Measurements from ENCODE around the gene ATP2B2.
"Not testable (repeated sequence)": the region's sequence is repeated elsewhere in the genome, so short reads cannot be mapped to it uniquely, and the experiment has no call there.

ATP2B2 gene

DNA sequence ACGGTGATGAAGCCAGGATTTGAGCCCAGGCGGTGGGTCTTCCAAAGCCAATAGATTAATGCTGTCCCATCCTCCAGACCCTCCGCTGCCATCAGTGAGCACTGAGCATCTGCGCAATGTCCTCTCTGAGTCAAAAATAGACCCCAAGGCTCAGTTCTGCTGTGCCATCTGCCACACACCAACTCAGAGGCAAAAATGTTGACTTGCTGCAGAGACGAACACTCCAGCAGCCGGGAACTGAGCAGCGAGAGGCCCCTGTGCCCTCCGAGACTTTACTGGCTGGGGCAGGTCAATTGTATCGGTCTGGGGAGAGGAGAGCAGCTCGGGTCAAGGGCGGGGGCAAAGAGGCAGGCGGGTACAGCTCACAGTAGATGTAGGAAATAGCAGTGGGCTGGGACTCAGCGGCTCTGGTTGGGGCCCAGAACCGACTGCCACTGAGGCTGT, 41.5 kb upstream of the ATP2B2 start:
- Histone ChIP-seq H3K27ac (ENCODE audit: low read depth, low read length) (no peak overlapping the region), H2AFZ (ENCODE audit: insufficient read depth, low read length, poor library complexity) (no peak overlapping the region), H3K36me3 (ENCODE audit: control insufficient read depth in 1 of 2, insufficient read depth in 2 of 2, low read length in 2 of 2) (no peaks in the 10 kb centered on the region), H3K79me2 (ENCODE audit: control insufficient read depth, insufficient read depth, low read length, poor library complexity) (no peaks in the 10 kb centered on the region), H2BK12ac (ENCODE audit: low read length) (no peak overlapping the region), H2BK5ac (ENCODE audit: low read depth, low read length, poor library complexity) (no peak overlapping the region), H3K14ac (ENCODE audit: low read length) (no peak overlapping the region), H3K4ac (ENCODE audit: low read depth, low read length) (no peak overlapping the region), H3K23ac (ENCODE audit: low read length) (no peak overlapping the region), H3K18ac (ENCODE audit: low read length) (no peak overlapping the region), H4K12ac (ENCODE audit: low read depth, low read length) (no peak overlapping the region), H3K4me2 (ENCODE audit: low read length) (no peak overlapping the region), H3K9ac (ENCODE audit: low read length) (no peak overlapping the region), H2BK120ac (ENCODE audit: insufficient read depth, low read length, poor library complexity) (no peak overlapping the region), H3K79me1 (ENCODE audit: low read length) (no peaks in the 10 kb centered on the region), H3K4me1 (ENCODE audit: control insufficient read depth in 1 of 2, insufficient read depth in 2 of 2, low read length in 2 of 2) (no peaks in the 10 kb centered on the region), H3K4me3 (ENCODE audit: low read depth, low read length) (no peak overlapping the region), H3K9me3 (ENCODE audit: insufficient read depth, low read depth, low read length) (no peaks in the 10 kb centered on the region), H4K8ac (ENCODE audit: low read depth, low read length) (no peak overlapping the region), H4K91ac (ENCODE audit: low read depth, low read length) (no peak overlapping the region), H2AK5ac (ENCODE audit: low read length) (no peak overlapping the region), H3K27me3 (ENCODE audit: insufficient read depth, low read length) (no peaks in the 10 kb centered on the region)
- no CpG with 5 or more reads among the region's 14 CpGs for WGBS (ENCODE audit: extremely low coverage, insufficient coverage, insufficient read length)
- DNase-seq = no peak

DNA sequence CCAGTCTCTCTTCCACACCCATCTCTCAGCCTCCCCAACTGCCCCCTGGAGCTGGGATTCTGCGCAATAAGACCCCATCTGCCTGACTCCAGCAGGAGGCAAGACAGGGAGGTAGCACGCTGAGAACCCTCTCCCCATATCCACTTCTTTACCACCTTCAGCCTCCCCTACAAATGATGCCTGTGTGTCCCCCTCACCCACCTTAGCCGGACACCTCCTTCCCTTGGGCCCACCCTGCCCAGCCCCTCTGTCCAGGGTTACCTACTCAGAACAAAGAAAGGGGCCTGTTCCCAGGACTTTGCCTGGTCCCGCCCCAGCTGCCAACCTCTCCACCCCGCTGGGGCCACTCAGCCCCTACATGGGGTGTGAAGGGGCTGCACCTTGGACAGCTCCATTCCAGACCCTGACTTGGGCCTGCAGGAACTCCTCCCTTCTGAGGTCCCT, 40.8 kb upstream of the ATP2B2 start:
- DNase-seq = no peak
- no peak overlapping the region for H2BK5ac ChIP-seq (ENCODE audit: low read depth, low read length, poor library complexity)
- no peak overlapping the region for H2AK5ac ChIP-seq (ENCODE audit: low read length)
- no peak overlapping the region for H3K14ac ChIP-seq (ENCODE audit: low read length)
- H4K91ac ChIP-seq (ENCODE audit: low read depth, low read length) = no peak overlapping the region
- H3K79me1 ChIP-seq (ENCODE audit: low read length) = no peaks in the 10 kb centered on the region
- no peak overlapping the region for H3K4me2 ChIP-seq (ENCODE audit: low read length)
- H3K27ac ChIP-seq (ENCODE audit: low read depth, low read length) = no peak overlapping the region
- no peak overlapping the region for H3K23ac ChIP-seq (ENCODE audit: low read length)
- H3K9ac ChIP-seq (ENCODE audit: low read length) = no peak overlapping the region
- H4K8ac ChIP-seq (ENCODE audit: low read depth, low read length) = no peak overlapping the region
- H2AFZ ChIP-seq (ENCODE audit: insufficient read depth, low read length, poor library complexity) = no peak overlapping the region
- H3K9me3 ChIP-seq (ENCODE audit: insufficient read depth, low read depth, low read length) = no peaks in the 10 kb centered on the region
- no peaks in the 10 kb centered on the region for H3K36me3 ChIP-seq (ENCODE audit: control insufficient read depth in 1 of 2, insufficient read depth in 2 of 2, low read length in 2 of 2)
- no CpG with 5 or more reads among the region's 5 CpGs for WGBS (ENCODE audit: extremely low coverage, insufficient coverage, insufficient read length)
- H4K12ac ChIP-seq (ENCODE audit: low read depth, low read length) = no peak overlapping the region
- no peak overlapping the region for H2BK120ac ChIP-seq (ENCODE audit: insufficient read depth, low read length, poor library complexity)
- no peak overlapping the region for H3K4ac ChIP-seq (ENCODE audit: low read depth, low read length)
- H3K27me3 ChIP-seq (ENCODE audit: insufficient read depth, low read length) = no peaks in the 10 kb centered on the region
- H3K4me3 ChIP-seq (ENCODE audit: low read depth, low read length) = no peak overlapping the region
- H3K4me1 ChIP-seq (ENCODE audit: control insufficient read depth in 1 of 2, insufficient read depth in 2 of 2, low read length in 2 of 2) = no peaks in the 10 kb centered on the region
- no peak overlapping the region for H2BK12ac ChIP-seq (ENCODE audit: low read length)
- no peak overlapping the region for H3K18ac ChIP-seq (ENCODE audit: low read length)
- H3K79me2 ChIP-seq (ENCODE audit: control insufficient read depth, insufficient read depth, low read length, poor library complexity) = no peaks in the 10 kb centered on the region

DNA sequence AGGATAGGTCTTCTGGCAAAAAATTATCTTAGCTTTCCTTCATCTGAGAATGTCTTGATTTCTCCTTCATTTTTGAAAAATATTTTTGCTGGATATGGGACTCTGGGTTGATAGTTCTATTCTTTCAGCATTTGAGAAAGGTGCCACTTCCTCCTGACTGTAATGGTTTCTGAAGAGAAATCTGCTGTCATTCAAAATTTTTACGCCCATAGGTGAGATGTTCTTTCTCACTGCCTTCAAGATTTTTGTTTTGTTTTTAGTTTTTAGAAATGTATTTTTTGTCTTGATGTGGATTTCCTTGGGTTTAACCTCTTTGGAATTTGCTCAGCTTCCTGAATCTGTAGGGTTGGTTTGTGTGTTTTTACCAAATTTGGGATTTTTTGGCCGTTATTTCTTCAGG, 37.1 kb upstream of the ATP2B2 start:
- H3K18ac ChIP-seq (ENCODE audit: low read length) = no peak overlapping the region
- DNase-seq = no peak
- no peak overlapping the region for H2BK12ac ChIP-seq (ENCODE audit: low read length)
- no peaks in the 10 kb centered on the region for H3K79me2 ChIP-seq (ENCODE audit: control insufficient read depth, insufficient read depth, low read length, poor library complexity)
- no peak overlapping the region for H2BK120ac ChIP-seq (ENCODE audit: insufficient read depth, low read length, poor library complexity)
- H3K27ac ChIP-seq (ENCODE audit: low read depth, low read length) = no peak overlapping the region
- no peak overlapping the region for H3K4ac ChIP-seq (ENCODE audit: low read depth, low read length)
- H3K79me1 ChIP-seq (ENCODE audit: low read length) = no peaks in the 10 kb centered on the region
- no peak overlapping the region for H4K8ac ChIP-seq (ENCODE audit: low read depth, low read length)
- no peak overlapping the region for H2AK5ac ChIP-seq (ENCODE audit: low read length)
- H3K4me1 ChIP-seq (ENCODE audit: control insufficient read depth in 1 of 2, insufficient read depth in 2 of 2, low read length in 2 of 2) = no peaks in the 10 kb centered on the region
- no peak overlapping the region for H2AFZ ChIP-seq (ENCODE audit: insufficient read depth, low read length, poor library complexity)
- no peak overlapping the region for H3K4me2 ChIP-seq (ENCODE audit: low read length)
- H3K36me3 ChIP-seq (ENCODE audit: control insufficient read depth in 1 of 2, insufficient read depth in 2 of 2, low read length in 2 of 2) = no peaks in the 10 kb centered on the region
- no peak overlapping the region for H3K23ac ChIP-seq (ENCODE audit: low read length)
- H4K12ac ChIP-seq (ENCODE audit: low read depth, low read length) = no peak overlapping the region
- no peaks in the 10 kb centered on the region for H3K9me3 ChIP-seq (ENCODE audit: insufficient read depth, low read depth, low read length)
- no peak overlapping the region for H3K4me3 ChIP-seq (ENCODE audit: low read depth, low read length)
- H3K14ac ChIP-seq (ENCODE audit: low read length) = no peak overlapping the region
- H2BK5ac ChIP-seq (ENCODE audit: low read depth, low read length, poor library complexity) = no peak overlapping the region
- no peaks in the 10 kb centered on the region for H3K27me3 ChIP-seq (ENCODE audit: insufficient read depth, low read length)
- H3K9ac ChIP-seq (ENCODE audit: low read length) = no peak overlapping the region
- WGBS (ENCODE audit: extremely low coverage, insufficient coverage, insufficient read length) = no CpG with 5 or more reads among the region's 2 CpGs
- no peak overlapping the region for H4K91ac ChIP-seq (ENCODE audit: low read depth, low read length)

GRCh38 chr3:10540347-10540746, 35.0 kb upstream of the ATP2B2 start:
- H2BK5ac ChIP-seq (ENCODE audit: low read depth, low read length, poor library complexity); H4K91ac ChIP-seq (ENCODE audit: low read depth, low read length): not testable (repeated sequence)

More at GRCh38 chr3:10540347-10540746, 35.0 kb upstream of the ATP2B2 start:
- not testable (repeated sequence) for H3K27ac ChIP-seq (ENCODE audit: low read depth, low read length); H4K8ac ChIP-seq (ENCODE audit: low read depth, low read length); H2BK120ac ChIP-seq (ENCODE audit: insufficient read depth, low read length, poor library complexity); H3K9ac ChIP-seq (ENCODE audit: low read length); H3K4me1 ChIP-seq (ENCODE audit: control insufficient read depth in 1 of 2, insufficient read depth in 2 of 2, low read length in 2 of 2); H2AK5ac ChIP-seq (ENCODE audit: low read length); H3K27me3 ChIP-seq (ENCODE audit: insufficient read depth, low read length); H3K4me3 ChIP-seq (ENCODE audit: low read depth, low read length); H2BK12ac ChIP-seq (ENCODE audit: low read length); H3K36me3 ChIP-seq (ENCODE audit: control insufficient read depth in 1 of 2, insufficient read depth in 2 of 2, low read length in 2 of 2); H3K4ac ChIP-seq (ENCODE audit: low read depth, low read length); H3K4me2 ChIP-seq (ENCODE audit: low read length); H3K79me1 ChIP-seq (ENCODE audit: low read length); H3K9me3 ChIP-seq (ENCODE audit: insufficient read depth, low read depth, low read length); H3K79me2 ChIP-seq (ENCODE audit: control insufficient read depth, insufficient read depth, low read length, poor library complexity); H2AFZ ChIP-seq (ENCODE audit: insufficient read depth, low read length, poor library complexity); H3K23ac ChIP-seq (ENCODE audit: low read length); H4K12ac ChIP-seq (ENCODE audit: low read depth, low read length); H3K18ac ChIP-seq (ENCODE audit: low read length); DNase-seq; H3K14ac ChIP-seq (ENCODE audit: low read length)
- no CpG with 5 or more reads among the region's 6 CpGs for WGBS (ENCODE audit: extremely low coverage, insufficient coverage, insufficient read length)
